ENCODE data around the gene PKN1. TPM values are rescaled to one million over a fixed set of nuclear protein-coding genes. Genes with fewer than 3 reads are reported as not detected.

The PKN1 gene
- total and polyA plus RNA-seq, 2 experiments from 2014 or later = 86.8 to 201 TPM

DNA sequence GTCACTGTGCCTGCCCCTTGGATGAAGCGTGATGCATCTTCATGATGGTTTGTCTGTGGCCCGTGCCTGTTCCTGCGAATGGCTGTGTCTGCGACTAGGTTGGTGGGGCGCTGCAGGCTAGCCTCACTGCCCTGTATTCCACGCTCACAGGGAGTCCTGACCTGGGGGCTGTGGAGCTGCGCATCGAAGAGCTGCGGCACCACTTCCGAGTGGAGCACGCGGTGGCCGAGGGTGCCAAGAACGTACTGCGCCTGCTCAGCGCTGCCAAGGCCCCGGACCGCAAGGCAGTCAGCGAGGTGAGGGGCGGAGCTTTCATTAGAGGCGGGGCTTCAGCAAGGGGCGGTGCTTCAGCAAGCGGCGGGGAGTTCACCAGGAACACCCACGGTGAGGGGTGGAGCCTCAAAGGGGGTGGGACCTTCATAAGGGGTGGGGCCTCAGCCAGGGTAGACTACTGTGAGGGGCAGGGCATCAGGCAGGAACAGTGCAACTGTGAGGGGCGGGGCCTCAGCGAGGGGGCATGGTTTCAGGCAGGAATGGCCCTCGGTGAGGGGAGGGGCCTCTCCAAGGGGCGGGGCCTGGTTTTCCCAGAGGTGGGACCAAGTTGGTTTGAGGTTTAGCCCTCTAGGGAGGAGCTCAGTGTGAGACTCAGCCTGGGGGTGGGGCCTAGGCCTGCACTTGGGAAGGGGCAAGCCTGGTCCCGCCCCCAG, 17.2 kb downstream of the PKN1 start (continued):
- TF ChIP-seq, protein P1, sequence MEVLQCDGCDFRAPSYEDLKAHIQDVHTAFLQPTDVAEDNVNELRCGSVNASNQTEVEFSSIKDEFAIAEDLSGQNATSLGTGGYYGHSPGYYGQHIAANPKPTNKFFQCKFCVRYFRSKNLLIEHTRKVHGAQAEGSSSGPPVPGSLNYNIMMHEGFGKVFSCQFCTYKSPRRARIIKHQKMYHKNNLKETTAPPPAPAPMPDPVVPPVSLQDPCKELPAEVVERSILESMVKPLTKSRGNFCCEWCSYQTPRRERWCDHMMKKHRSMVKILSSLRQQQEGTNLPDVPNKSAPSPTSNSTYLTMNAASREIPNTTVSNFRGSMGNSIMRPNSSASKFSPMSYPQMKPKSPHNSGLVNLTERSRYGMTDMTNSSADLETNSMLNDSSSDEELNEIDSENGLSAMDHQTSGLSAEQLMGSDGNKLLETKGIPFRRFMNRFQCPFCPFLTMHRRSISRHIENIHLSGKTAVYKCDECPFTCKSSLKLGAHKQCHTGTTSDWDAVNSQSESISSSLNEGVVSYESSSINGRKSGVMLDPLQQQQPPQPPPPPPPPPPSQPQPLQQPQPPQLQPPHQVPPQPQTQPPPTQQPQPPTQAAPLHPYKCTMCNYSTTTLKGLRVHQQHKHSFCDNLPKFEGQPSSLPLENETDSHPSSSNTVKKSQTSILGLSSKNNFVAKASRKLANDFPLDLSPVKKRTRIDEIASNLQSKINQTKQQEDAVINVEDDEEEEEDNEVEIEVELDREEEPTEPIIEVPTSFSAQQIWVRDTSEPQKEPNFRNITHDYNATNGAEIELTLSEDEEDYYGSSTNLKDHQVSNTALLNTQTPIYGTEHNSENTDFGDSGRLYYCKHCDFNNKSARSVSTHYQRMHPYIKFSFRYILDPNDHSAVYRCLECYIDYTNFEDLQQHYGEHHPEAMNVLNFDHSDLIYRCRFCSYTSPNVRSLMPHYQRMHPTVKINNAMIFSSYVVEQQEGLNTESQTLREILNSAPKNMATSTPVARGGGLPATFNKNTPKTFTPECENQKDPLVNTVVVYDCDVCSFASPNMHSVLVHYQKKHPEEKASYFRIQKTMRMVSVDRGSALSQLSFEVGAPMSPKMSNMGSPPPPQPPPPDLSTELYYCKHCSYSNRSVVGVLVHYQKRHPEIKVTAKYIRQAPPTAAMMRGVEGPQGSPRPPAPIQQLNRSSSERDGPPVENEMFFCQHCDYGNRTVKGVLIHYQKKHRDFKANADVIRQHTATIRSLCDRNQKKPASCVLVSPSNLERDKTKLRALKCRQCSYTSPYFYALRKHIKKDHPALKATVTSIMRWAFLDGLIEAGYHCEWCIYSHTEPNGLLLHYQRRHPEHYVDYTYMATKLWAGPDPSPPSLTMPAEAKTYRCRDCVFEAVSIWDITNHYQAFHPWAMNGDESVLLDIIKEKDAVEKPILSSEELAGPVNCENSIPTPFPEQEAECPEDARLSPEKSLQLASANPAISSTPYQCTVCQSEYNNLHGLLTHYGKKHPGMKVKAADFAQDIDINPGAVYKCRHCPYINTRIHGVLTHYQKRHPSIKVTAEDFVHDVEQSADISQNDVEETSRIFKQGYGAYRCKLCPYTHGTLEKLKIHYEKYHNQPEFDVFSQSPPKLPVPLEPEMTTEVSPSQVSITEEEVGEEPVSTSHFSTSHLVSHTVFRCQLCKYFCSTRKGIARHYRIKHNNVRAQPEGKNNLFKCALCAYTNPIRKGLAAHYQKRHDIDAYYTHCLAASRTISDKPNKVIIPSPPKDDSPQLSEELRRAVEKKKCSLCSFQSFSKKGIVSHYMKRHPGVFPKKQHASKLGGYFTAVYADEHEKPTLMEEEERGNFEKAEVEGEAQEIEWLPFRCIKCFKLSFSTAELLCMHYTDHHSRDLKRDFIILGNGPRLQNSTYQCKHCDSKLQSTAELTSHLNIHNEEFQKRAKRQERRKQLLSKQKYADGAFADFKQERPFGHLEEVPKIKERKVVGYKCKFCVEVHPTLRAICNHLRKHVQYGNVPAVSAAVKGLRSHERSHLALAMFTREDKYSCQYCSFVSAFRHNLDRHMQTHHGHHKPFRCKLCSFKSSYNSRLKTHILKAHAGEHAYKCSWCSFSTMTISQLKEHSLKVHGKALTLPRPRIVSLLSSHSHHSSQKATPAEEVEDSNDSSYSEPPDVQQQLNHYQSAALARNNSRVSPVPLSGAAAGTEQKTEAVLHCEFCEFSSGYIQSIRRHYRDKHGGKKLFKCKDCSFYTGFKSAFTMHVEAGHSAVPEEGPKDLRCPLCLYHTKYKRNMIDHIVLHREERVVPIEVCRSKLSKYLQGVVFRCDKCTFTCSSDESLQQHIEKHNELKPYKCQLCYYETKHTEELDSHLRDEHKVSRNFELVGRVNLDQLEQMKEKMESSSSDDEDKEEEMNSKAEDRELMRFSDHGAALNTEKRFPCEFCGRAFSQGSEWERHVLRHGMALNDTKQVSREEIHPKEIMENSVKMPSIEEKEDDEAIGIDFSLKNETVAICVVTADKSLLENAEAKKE (CRISPR knock-in tag; IDR thresholded peaks at IDR 0.05) = no peak
- TF ChIP-seq NANOG (IDR thresholded peaks at IDR 0.05; ENCODE audit: borderline replicate concordance) (no peak), ZNF331 (CRISPR knock-in tag; IDR thresholded peaks at IDR 0.05; ENCODE audit: low read depth) (no peak), POLR2AphosphoS5 (IDR thresholded peaks at IDR 0.05; ENCODE audit: low read depth) (no peak), ZNF114 (CRISPR knock-in tag; IDR thresholded peaks at IDR 0.05) (no peak), EZH2 (IDR thresholded peaks at IDR 0.05; ENCODE audit: low read depth, unreplicated experiment) (no peak)
- TF ChIP-seq, protein P2, sequence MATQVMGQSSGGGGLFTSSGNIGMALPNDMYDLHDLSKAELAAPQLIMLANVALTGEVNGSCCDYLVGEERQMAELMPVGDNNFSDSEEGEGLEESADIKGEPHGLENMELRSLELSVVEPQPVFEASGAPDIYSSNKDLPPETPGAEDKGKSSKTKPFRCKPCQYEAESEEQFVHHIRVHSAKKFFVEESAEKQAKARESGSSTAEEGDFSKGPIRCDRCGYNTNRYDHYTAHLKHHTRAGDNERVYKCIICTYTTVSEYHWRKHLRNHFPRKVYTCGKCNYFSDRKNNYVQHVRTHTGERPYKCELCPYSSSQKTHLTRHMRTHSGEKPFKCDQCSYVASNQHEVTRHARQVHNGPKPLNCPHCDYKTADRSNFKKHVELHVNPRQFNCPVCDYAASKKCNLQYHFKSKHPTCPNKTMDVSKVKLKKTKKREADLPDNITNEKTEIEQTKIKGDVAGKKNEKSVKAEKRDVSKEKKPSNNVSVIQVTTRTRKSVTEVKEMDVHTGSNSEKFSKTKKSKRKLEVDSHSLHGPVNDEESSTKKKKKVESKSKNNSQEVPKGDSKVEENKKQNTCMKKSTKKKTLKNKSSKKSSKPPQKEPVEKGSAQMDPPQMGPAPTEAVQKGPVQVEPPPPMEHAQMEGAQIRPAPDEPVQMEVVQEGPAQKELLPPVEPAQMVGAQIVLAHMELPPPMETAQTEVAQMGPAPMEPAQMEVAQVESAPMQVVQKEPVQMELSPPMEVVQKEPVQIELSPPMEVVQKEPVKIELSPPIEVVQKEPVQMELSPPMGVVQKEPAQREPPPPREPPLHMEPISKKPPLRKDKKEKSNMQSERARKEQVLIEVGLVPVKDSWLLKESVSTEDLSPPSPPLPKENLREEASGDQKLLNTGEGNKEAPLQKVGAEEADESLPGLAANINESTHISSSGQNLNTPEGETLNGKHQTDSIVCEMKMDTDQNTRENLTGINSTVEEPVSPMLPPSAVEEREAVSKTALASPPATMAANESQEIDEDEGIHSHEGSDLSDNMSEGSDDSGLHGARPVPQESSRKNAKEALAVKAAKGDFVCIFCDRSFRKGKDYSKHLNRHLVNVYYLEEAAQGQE (IDR thresholded peaks at IDR 0.05; ENCODE audit: unreplicated experiment) = no peak
